Mesenchymal stem cell (in vitro differentiated cells and primary cell): Measurements from ENCODE around the gene SESN1.
A peak's percentile ranks its signal among the peaks of the same experiment; 100 is the strongest.

Source experiments
- DNase-seq: peaks from one replicate; pipeline ENCODE4 v3.0.0-alpha.2; 2013
- H2AFZ ChIP-seq: one replicate; pipeline ENCODE4 v1.6.1; 2013; ENCODE audit warnings: low read depth, mild to moderate bottlenecking, control low read depth, inconsistent platforms, low read length, moderate library complexity
- H2AK5ac ChIP-seq: 2 replicates; pipeline ENCODE4 v1.6.1; 2013; ENCODE audit warnings: low read length, moderate library complexity, mild to moderate bottlenecking, inconsistent platforms; ENCODE audit not compliant: severe bottlenecking
- H2BK120ac ChIP-seq: one replicate; pipeline ENCODE4 v1.6.1; 2013; ENCODE audit warnings: low read depth, mild to moderate bottlenecking, inconsistent platforms, low read length, moderate library complexity
- H2BK12ac ChIP-seq, 2 experiments: one replicate each; pipeline ENCODE4 v1.6.1; 2013; ENCODE audit warnings: inconsistent platforms in 2 of 2, low read length in 2 of 2, mild to moderate bottlenecking in 2 of 2, moderate library complexity in 2 of 2, control low read depth in 1 of 2
- H2BK15ac ChIP-seq: one replicate; pipeline ENCODE4 v1.6.1; 2013; ENCODE audit warnings: mild to moderate bottlenecking, low read depth, inconsistent platforms; ENCODE audit not compliant: poor library complexity, severe bottlenecking
- H2BK5ac ChIP-seq: 2 replicates; pipeline ENCODE4 v1.6.1; 2013; ENCODE audit warnings: low read depth, mild to moderate bottlenecking, low read length, control low read depth, inconsistent platforms; ENCODE audit not compliant: poor library complexity, severe bottlenecking
- H3K14ac ChIP-seq, 2 experiments: one replicate each; pipeline ENCODE4 v1.6.1; 2013; ENCODE audit warnings: inconsistent platforms in 2 of 2, low read length in 2 of 2, control low read depth in 1 of 2, mild to moderate bottlenecking in 1 of 2, moderate library complexity in 1 of 2
- H3K18ac ChIP-seq, 2 experiments: one replicate each; pipeline ENCODE4 v1.6.1; 2013; ENCODE audit warnings: inconsistent platforms in 2 of 2, low read length in 2 of 2, control low read depth in 1 of 2, low read depth in 1 of 2, mild to moderate bottlenecking in 1 of 2
- H3K23ac ChIP-seq, 2 experiments: one replicate each; pipeline ENCODE4 v1.6.1; 2013; ENCODE audit warnings: inconsistent platforms in 2 of 2, low read length in 2 of 2, mild to moderate bottlenecking in 2 of 2, moderate library complexity in 2 of 2, control low read depth in 1 of 2
- H3K27ac ChIP-seq: 2 replicates; pipeline ENCODE4 v1.5.1; 2013; ENCODE audit warnings: mild to moderate bottlenecking, moderate library complexity, low read length, control low read depth, inconsistent platforms; ENCODE audit not compliant: poor library complexity, severe bottlenecking
- H3K27me3 ChIP-seq, 2 experiments: 2 replicates each; pipeline versions ENCODE4 v1.6.1 to v1.7.0; 2013; ENCODE audit warnings: low read length in 2 of 2, mild to moderate bottlenecking in 2 of 2, moderate library complexity in 2 of 2, control low read depth in 1 of 2, inconsistent platforms in 1 of 2; ENCODE audit not compliant: control insufficient read depth in 1 of 2, insufficient read depth in 1 of 2
- H3K36me3 ChIP-seq, 2 experiments: 2 replicates each; pipeline versions ENCODE4 v1.6.1 to v1.7.0; 2013; ENCODE audit warnings: low read length in 2 of 2, control low read depth in 1 of 2, inconsistent platforms in 1 of 2, low read depth in 1 of 2, mild to moderate bottlenecking in 1 of 2; ENCODE audit not compliant: insufficient read depth in 2 of 2, control insufficient read depth in 1 of 2
- H3K4ac ChIP-seq, 2 experiments: one replicate each; pipeline ENCODE4 v1.6.1; 2013; ENCODE audit warnings: inconsistent platforms in 2 of 2, low read length in 2 of 2, mild to moderate bottlenecking in 2 of 2, moderate library complexity in 2 of 2, control low read depth in 1 of 2, low read depth in 1 of 2
- H3K4me1 ChIP-seq: 2 replicates; pipeline ENCODE4 v1.6.1; 2013; ENCODE audit warnings: low read depth, low read length, control low read depth; ENCODE audit not compliant: control insufficient read depth, insufficient read depth
- H3K4me2 ChIP-seq: 2 replicates; pipeline ENCODE4 v1.6.1; 2013; ENCODE audit warnings: low read length, mild to moderate bottlenecking, inconsistent platforms; ENCODE audit not compliant: poor library complexity, severe bottlenecking
- H3K4me3 ChIP-seq, 2 experiments: 2 replicates each; pipeline versions ENCODE4 v1.5.1 to v1.7.0; 2013; ENCODE audit warnings: low read length in 2 of 2, mild to moderate bottlenecking in 2 of 2, control low read depth in 1 of 2, low read depth in 1 of 2; ENCODE audit not compliant: insufficient read depth in 1 of 2
- H3K79me1 ChIP-seq: replicated peaks from 2 replicates; pipeline ENCODE4 v1.6.1; 2013; ENCODE audit warnings: mild to moderate bottlenecking, control low read depth, low read length, inconsistent platforms; ENCODE audit not compliant: poor library complexity, severe bottlenecking
- H3K9ac ChIP-seq: 2 replicates; pipeline ENCODE4 v1.7.0; 2013; ENCODE audit warnings: mild to moderate bottlenecking, low read length, moderate library complexity
- H3K9me3 ChIP-seq: 2 replicates; pipeline ENCODE4 v1.7.0; 2013; ENCODE audit warnings: mild to moderate bottlenecking, low read length; ENCODE audit not compliant: control insufficient read depth
- H4K8ac ChIP-seq: one replicate; pipeline ENCODE4 v1.6.1; 2013; ENCODE audit warnings: inconsistent platforms, mild to moderate bottlenecking, low read length, moderate library complexity
- H4K91ac ChIP-seq: one replicate; pipeline ENCODE4 v1.6.1; 2013; ENCODE audit warnings: mild to moderate bottlenecking, low read length, inconsistent platforms
- WGBS: methylation state at CpG from one replicate; pipeline ENCODE4 v1.1.7; 2013; ENCODE audit warnings: mixed read lengths; 5-methylcytosine and 5-hydroxymethylcytosine counted together

The SESN1 gene

GRCh38 chr6:109097661-109098060 is 3.0 kb upstream of the SESN1 start:
- Histone ChIP-seq H4K8ac (no peak overlapping the region), H2BK15ac (no peak overlapping the region), H3K18ac (no peak overlapping the region), H3K4me3 (no peak overlapping the region), H3K9me3 (no peaks in the 10 kb centered on the region), H4K91ac (no peak overlapping the region), H3K4me2 (no peak overlapping the region), H3K27me3 (no peaks in the 10 kb centered on the region), H3K27ac (no peak overlapping the region), H3K23ac (no peak overlapping the region), H3K4me1 (no peaks in the 10 kb centered on the region), H3K14ac (no peak overlapping the region), H3K36me3 (peaks cover 0 to 19% of the 10 kb centered on the region in 2 experiments), H2BK5ac (no peak overlapping the region), H3K79me1 (peaks cover 24% of the 10 kb centered on the region), H3K4ac (no peak overlapping the region), H2BK12ac (no peak overlapping the region), H3K9ac (no peak overlapping the region), H2AFZ (no peak overlapping the region), H2AK5ac (no peak overlapping the region), H2BK120ac (no peak overlapping the region)
- 97% methylated on average over 1 of the region's 1 CpG for WGBS
- DNase-seq, result no peak

- no peak overlapping the region for H2AFZ ChIP-seq
- DNase-seq, result no peak
- WGBS, result 78% methylated on average over 5 of the region's 6 CpGs
These were observed 1.6 kb upstream of the SESN1 start for GRCh38 chr6:109096208-109096607.

GRCh38 chr6:109095835-109096084 is 1.1 kb upstream of the SESN1 start:
- no peaks in the 10 kb centered on the region for H3K27me3 ChIP-seq
- H3K18ac ChIP-seq, result peak overlapping the region; percentile 77 to 80
- H3K4me3 ChIP-seq, result peak overlapping the region; percentile 68 to 94
- WGBS, result 0% methylated on average over 7 of the region's 8 CpGs
- H4K8ac ChIP-seq, result peak overlapping the region; percentile 70
- H3K23ac ChIP-seq, result no peak overlapping the region
- H2BK12ac ChIP-seq, result no peak overlapping the region
- DNase-seq, result no peak
- H3K36me3 ChIP-seq, result peaks cover 0 to 7% of the 10 kb centered on the region in 2 experiments
- H3K14ac ChIP-seq, result no peak overlapping the region
- H3K4me1 ChIP-seq, result no peaks in the 10 kb centered on the region
- H4K91ac ChIP-seq, result peak overlapping the region; percentile 70
- no peak overlapping the region for H2AK5ac ChIP-seq
- H3K27ac ChIP-seq, result peak overlapping the region; percentile 99
- peak overlapping the region; percentile 49 for H2AFZ ChIP-seq
- no peak overlapping the region for H2BK5ac ChIP-seq
- H3K79me1 ChIP-seq, result peaks cover 21% of the 10 kb centered on the region
- H3K9ac ChIP-seq, result peak overlapping the region; percentile 99
- H3K9me3 ChIP-seq, result no peaks in the 10 kb centered on the region
- H3K4ac ChIP-seq, result peak overlapping the region; percentile 9 to 12
- H3K4me2 ChIP-seq, result peak overlapping the region; percentile 74
- no peak overlapping the region for H2BK120ac ChIP-seq
- H2BK15ac ChIP-seq, result no peak overlapping the region

More at GRCh38 chr6:109096208-109096607, 1.6 kb upstream of the SESN1 start:
- Histone ChIP-seq H2BK5ac (no peak overlapping the region), H2BK120ac (no peak overlapping the region), H3K4me2 (no peak overlapping the region), H3K4me3 (peak overlapping the region in 1 of 2 experiments; percentile 94), H3K9ac (peak overlapping the region; percentile 99), H3K14ac (no peak overlapping the region), H2BK12ac (no peak overlapping the region), H3K23ac (no peak overlapping the region), H3K27ac (no peak overlapping the region), H4K91ac (no peak overlapping the region), H2AK5ac (no peak overlapping the region), H3K27me3 (no peaks in the 10 kb centered on the region), H3K9me3 (no peaks in the 10 kb centered on the region), H3K79me1 (peaks cover 21% of the 10 kb centered on the region), H2BK15ac (no peak overlapping the region), H3K36me3 (peaks cover 0 to 11% of the 10 kb centered on the region in 2 experiments), H3K18ac (no peak overlapping the region), H3K4me1 (no peaks in the 10 kb centered on the region), H3K4ac (no peak overlapping the region), H4K8ac (peak overlapping the region; percentile 28)

- Histone ChIP-seq H3K14ac (peak within 1 kb of the TSS in 1 of 2 experiments; percentile 26), H2BK12ac (peak within 1 kb of the TSS; percentile 37 to 66), H2AK5ac (no peak within 1 kb of the TSS), H4K91ac (peak within 1 kb of the TSS; percentile 86), H3K27ac (peak within 1 kb of the TSS; percentile 99), H3K23ac (peak within 1 kb of the TSS in 1 of 2 experiments; percentile 18), H2BK15ac (peak within 1 kb of the TSS; percentile 83), H3K9me3 (no peaks in the 10 kb centered on the region), H3K9ac (peak within 1 kb of the TSS; percentile 99), H2BK120ac (peak within 1 kb of the TSS; percentile 92), H3K27me3 (no peaks in the 10 kb centered on the region), H3K4me2 (peak within 1 kb of the TSS; percentile 96), H3K18ac (peak within 1 kb of the TSS; percentile 83 to 89), H2AFZ (peak within 1 kb of the TSS; percentile 79), H3K36me3 (peaks cover 0 to 6% of the 10 kb centered on the region in 2 experiments), H3K4me1 (no peaks in the 10 kb centered on the region), H3K4ac (peak within 1 kb of the TSS; percentile 9 to 81), H4K8ac (peak within 1 kb of the TSS; percentile 90), H3K4me3 (peak within 1 kb of the TSS; percentile 68 to 94), H3K79me1 (peaks cover 23% of the 10 kb centered on the region), H2BK5ac (peak within 1 kb of the TSS; percentile 93)
- peak; percentile 98 for DNase-seq
- 0% methylated on average over 42 of the region's 49 CpGs for WGBS
These were observed 589 bp upstream of the SESN1 start, which contains the start of gene CEP57L1 for GRCh38 chr6:109095036-109095834. Gene CEP57L1 (plus strand): TSS chr6:109095507. CDS start chr6:109145222, 49,715 bp downstream.
